ENCODE measurements around the gene SERPINA12. TPM values are rescaled to one million over a fixed set of nuclear protein-coding genes. Genes with fewer than 3 reads are reported as not detected.

SERPINA12 gene
- total and polyA plus RNA-seq, 9 donors, result not detected

- 31 to 58% (median 36%) methylated on average over 5 of the region's 5 CpGs for WGBS, 3 donors
- DNase-seq, result no peak
- H3K4me3 ChIP-seq, result no peak overlapping the region
- H3K36me3 ChIP-seq, result no peaks in the 10 kb centered on the region
- intact Hi-C loops (cut with DNase I), result loop anchor here in 1 of 4 donors (5.0 kb wide), 1 partner anchor 195 kb away; no protein-coding TSS in a partner anchor
- no peaks in the 10 kb centered on the region for H3K27me3 ChIP-seq
- peaks cover 1% of the 10 kb centered on the region for H3K4me1 ChIP-seq (ENCODE audit: insufficient read depth)
- no peaks in the 10 kb centered on the region for H3K9me3 ChIP-seq
- H3K27ac ChIP-seq, result no peak overlapping the region
- TF ChIP-seq CTCF (IDR thresholded peaks at IDR 0.05), result no peak
- TF ChIP-seq POLR2A (IDR thresholded peaks at IDR 0.05), result no peak
- no peak for TF ChIP-seq EP300 (IDR thresholded peaks at IDR 0.05)
Observed at GRCh38 chr14:94486883-94487282, 22.4 kb downstream of the SERPINA12 start.

- Histone ChIP-seq H3K36me3 (no peaks in the 10 kb centered on the region), H3K27ac (no peak overlapping the region), H3K4me3 (no peak overlapping the region), H3K4me1 (ENCODE audit: insufficient read depth) (peaks cover 1% of the 10 kb centered on the region), H3K27me3 (no peaks in the 10 kb centered on the region), H3K9me3 (no peaks in the 10 kb centered on the region)
- intact Hi-C loops (cut with DNase I), result loop anchor here in 1 of 4 donors (5.0 kb wide), 1 partner anchor 196 kb away; no protein-coding TSS in a partner anchor
- peak; percentile 46 to 79 (median 65) for DNase-seq
- 14 to 18% (median 17%) methylated on average over 26 of the region's 26 CpGs for WGBS, 3 donors
- TF ChIP-seq POLR2A (IDR thresholded peaks at IDR 0.05) (no peak), CTCF (IDR thresholded peaks at IDR 0.05) (peak; percentile 80 to 95 (median 83)), EP300 (IDR thresholded peaks at IDR 0.05) (no peak)
Observed at GRCh38 chr14:94485944-94486841, 23.1 kb downstream of the SERPINA12 start.

GRCh38 chr14:94484481-94484880 lies 24.8 kb downstream of the SERPINA12 start:
- TF ChIP-seq EP300 (IDR thresholded peaks at IDR 0.05) (no peak), CTCF (IDR thresholded peaks at IDR 0.05) (no peak), POLR2A (IDR thresholded peaks at IDR 0.05) (no peak)
- DNase-seq, result no peak
- WGBS, 3 donors, result 68 to 75% (median 70%) methylated on average over 5 of the region's 5 CpGs
- Histone ChIP-seq H3K27ac (no peak overlapping the region), H3K4me1 (ENCODE audit: insufficient read depth) (peaks cover 1% of the 10 kb centered on the region), H3K4me3 (no peak overlapping the region), H3K9me3 (no peaks in the 10 kb centered on the region), H3K36me3 (no peaks in the 10 kb centered on the region), H3K27me3 (no peaks in the 10 kb centered on the region)
- intact Hi-C loops (cut with DNase I), result no loop called here

GRCh38 chr14:94483729-94484275 lies 25.5 kb downstream of the SERPINA12 start:
- 83 to 87% (median 85%) methylated on average over 7 of the region's 7 CpGs for WGBS, 3 donors
- Histone ChIP-seq H3K4me3 (no peak overlapping the region), H3K27ac (no peak overlapping the region), H3K9me3 (no peaks in the 10 kb centered on the region), H3K27me3 (no peaks in the 10 kb centered on the region), H3K4me1 (ENCODE audit: insufficient read depth) (peaks cover 1% of the 10 kb centered on the region), H3K36me3 (no peaks in the 10 kb centered on the region)
- intact Hi-C loops (cut with DNase I), result no loop called here
- DNase-seq, result no peak
- TF ChIP-seq POLR2A (IDR thresholded peaks at IDR 0.05) (no peak), CTCF (IDR thresholded peaks at IDR 0.05) (no peak), EP300 (IDR thresholded peaks at IDR 0.05) (no peak)

All from ovary (tissue), 9 donors.